ENCODE data around the gene NEU3.
A peak's percentile ranks its signal among the peaks of the same experiment; 100 is the strongest.
"Not testable (repeated sequence)": the region's sequence is repeated elsewhere in the genome, so short reads cannot be mapped to it uniquely, and the experiment has no call there.

The NEU3 gene

GRCh38 chr11:75000975-75001354 lies 12.2 kb downstream of the NEU3 start:
- no peak for TF ChIP-seq JUND (IDR thresholded peaks at IDR 0.05; ENCODE audit: low read depth)
- in situ Hi-C loops (cut with HindIII; ENCODE audit: low pct_unique_long_range_greater_than_20kb, low sequenced_read_pairs) = no loop called here
- no peak for DNase-seq (ENCODE audit: low read depth in 1 of 2, low spot score in 1 of 2)

DNA sequence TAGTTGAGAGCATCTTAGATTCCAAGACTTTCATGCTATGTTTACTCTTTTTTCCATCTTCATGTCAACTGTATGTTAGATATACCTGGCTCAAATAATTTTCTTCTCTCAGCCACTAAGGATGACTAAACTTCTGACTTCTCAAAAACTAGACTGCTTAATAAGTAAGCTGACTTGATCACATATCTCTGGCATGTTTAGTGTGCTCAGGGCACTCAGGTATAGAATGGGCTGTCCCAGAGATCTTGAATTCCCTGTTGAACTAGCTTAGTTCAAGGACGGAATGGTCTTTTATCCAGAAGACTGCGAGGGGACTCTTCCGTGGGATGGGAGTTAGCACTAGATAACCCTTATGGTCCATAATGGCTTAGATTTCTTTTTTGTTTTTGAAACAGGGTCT lies 13.0 kb downstream of the NEU3 start:
- no peak for TF ChIP-seq JUND (IDR thresholded peaks at IDR 0.05; ENCODE audit: low read depth)
- no peak for DNase-seq (ENCODE audit: low read depth in 1 of 2, low spot score in 1 of 2)
- in situ Hi-C loops (cut with HindIII; ENCODE audit: low pct_unique_long_range_greater_than_20kb, low sequenced_read_pairs) = no loop called here

DNA sequence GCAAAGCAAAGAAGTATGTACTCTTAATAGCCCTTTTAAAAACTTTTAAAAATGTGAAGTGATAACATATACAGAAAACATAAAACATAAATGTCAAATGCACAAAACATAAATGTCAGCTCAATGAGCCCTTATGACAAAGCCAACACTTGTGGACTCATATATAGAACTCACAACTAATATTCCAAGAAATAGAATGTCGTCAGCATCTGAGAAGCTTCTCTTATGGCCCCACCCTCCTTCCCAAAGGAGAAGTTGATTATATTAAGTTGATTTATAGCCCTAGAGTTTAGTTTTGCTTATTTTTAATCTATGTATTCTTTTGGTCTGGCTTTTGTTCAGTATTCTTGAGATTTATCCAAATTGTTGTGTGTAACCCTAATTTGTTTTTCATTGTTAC lies 13.8 kb downstream of the NEU3 start:
- TF ChIP-seq JUND (IDR thresholded peaks at IDR 0.05; ENCODE audit: low read depth) = no peak
- no peak for DNase-seq (ENCODE audit: low read depth in 1 of 2, low spot score in 1 of 2)
- in situ Hi-C loops (cut with HindIII; ENCODE audit: low pct_unique_long_range_greater_than_20kb, low sequenced_read_pairs) = no loop called here

GRCh38 chr11:75004215-75004614 lies 15.5 kb downstream of the NEU3 start:
- no peak for DNase-seq (ENCODE audit: low read depth in 1 of 2, low spot score in 1 of 2)
- in situ Hi-C loops (cut with HindIII; ENCODE audit: low pct_unique_long_range_greater_than_20kb, low sequenced_read_pairs) = no loop called here
- no peak for TF ChIP-seq JUND (IDR thresholded peaks at IDR 0.05; ENCODE audit: low read depth)

DNA sequence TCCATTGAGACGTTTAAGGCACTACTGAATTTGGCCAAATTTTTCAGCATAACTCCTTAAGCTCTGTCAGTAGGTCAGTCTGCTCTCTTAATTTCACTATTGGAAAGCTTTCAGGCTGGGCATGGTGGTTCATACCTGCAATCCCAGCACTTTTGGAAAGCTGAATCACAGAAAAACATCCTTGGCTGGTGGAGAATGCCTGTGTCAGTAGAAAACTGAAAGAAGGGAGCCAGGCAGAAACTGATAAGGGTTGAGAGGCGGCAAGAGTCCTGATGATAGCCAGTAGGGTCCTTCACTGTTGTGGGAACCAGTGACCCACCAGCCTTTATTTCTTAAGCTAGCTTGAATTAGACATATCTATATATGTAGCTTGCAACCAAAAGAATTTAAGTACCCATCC lies 22.6 kb downstream of the NEU3 start:
- in situ Hi-C loops (cut with HindIII; ENCODE audit: low pct_unique_long_range_greater_than_20kb, low sequenced_read_pairs) = no loop called here
- TF ChIP-seq JUND (IDR thresholded peaks at IDR 0.05; ENCODE audit: low read depth) = no peak
- DNase-seq (ENCODE audit: low read depth in 1 of 2, low spot score in 1 of 2) = no peak

- no peak for TF ChIP-seq JUND (IDR thresholded peaks at IDR 0.05; ENCODE audit: low read depth)
- in situ Hi-C loops (cut with HindIII; ENCODE audit: low pct_unique_long_range_greater_than_20kb, low sequenced_read_pairs) = no loop called here
- DNase-seq (ENCODE audit: low read depth in 1 of 2, low spot score in 1 of 2) = no peak
These were observed 23.1 kb downstream of the NEU3 start for GRCh38 chr11:75011872-75012271.

DNA sequence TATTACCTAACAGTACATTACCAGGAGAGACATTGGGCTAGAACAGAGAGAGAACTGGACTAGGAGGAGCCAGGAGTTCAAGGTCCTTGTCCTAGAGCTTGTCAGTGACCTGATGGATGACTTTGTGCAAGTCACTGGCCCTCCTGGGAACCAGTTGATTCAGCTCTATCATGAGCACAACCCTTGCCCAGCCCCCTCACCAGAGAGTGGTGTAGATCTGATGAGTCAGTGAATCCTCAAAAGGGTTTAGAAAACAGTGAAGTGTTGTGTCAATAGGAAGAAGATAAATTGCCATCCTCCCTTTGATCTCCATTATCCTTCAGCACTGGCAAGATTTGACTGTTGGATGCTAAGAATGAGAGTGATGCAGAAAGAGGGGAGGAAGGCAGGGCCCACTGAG lies 24.3 kb downstream of the NEU3 start:
- in situ Hi-C loops (cut with HindIII; ENCODE audit: low pct_unique_long_range_greater_than_20kb, low sequenced_read_pairs) = no loop called here
- TF ChIP-seq JUND (IDR thresholded peaks at IDR 0.05; ENCODE audit: low read depth) = no peak
- DNase-seq (ENCODE audit: low read depth in 1 of 2, low spot score in 1 of 2) = no peak

DNA sequence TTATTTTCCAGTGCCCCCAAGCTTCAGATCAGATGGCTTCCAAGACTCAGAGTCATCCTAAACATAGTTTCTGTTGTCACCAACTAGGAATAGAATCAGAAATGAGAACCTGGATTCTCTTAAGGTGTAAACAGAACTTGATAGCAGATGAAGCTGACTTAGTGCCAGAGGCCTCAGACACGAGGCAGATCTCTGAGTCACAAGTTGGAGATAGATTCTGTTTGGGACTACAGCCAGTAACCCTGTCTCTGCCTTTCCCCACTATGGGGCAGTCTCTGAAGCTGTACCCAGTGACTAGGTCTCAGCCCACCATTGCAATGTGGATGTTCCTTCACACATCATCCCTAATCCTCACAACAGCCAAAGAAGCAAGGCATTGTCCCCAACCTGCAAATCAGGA lies 25.4 kb downstream of the NEU3 start:
- TF ChIP-seq JUND (IDR thresholded peaks at IDR 0.05; ENCODE audit: low read depth) = no peak
- no peak for DNase-seq (ENCODE audit: low read depth in 1 of 2, low spot score in 1 of 2)
- in situ Hi-C loops (cut with HindIII; ENCODE audit: low pct_unique_long_range_greater_than_20kb, low sequenced_read_pairs) = no loop called here

DNA sequence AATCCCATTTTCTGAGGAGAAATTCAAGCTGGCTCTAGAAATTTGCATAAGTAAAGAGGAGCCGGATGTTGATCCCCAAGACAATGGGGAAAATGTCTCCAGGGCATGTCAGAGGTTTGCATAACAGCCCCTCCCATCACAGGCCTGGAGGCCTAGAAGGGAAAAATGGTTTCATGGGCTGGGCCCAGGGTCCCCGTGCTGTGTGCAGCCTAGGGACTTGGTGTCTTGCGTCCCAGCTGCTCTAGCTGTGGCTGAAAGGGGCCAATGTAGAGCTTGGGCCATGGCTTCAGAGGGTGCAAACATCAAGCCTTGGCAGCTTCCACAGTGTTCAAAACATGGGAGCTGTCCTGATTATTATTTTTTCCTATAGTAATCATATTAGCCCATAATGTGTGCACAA lies 30.5 kb downstream of the NEU3 start:
- in situ Hi-C loops (cut with HindIII; ENCODE audit: low pct_unique_long_range_greater_than_20kb, low sequenced_read_pairs); DNase-seq (ENCODE audit: low read depth in 1 of 2, low spot score in 1 of 2): not testable (repeated sequence)

- DNase-seq (ENCODE audit: low read depth in 1 of 2, low spot score in 1 of 2); in situ Hi-C loops (cut with HindIII; ENCODE audit: low pct_unique_long_range_greater_than_20kb, low sequenced_read_pairs): not testable (repeated sequence)
These were observed 31.6 kb downstream of the NEU3 start for GRCh38 chr11:75020328-75020727.

- in situ Hi-C loops (cut with HindIII; ENCODE audit: low pct_unique_long_range_greater_than_20kb, low sequenced_read_pairs) = no loop called here
- TF ChIP-seq JUND (IDR thresholded peaks at IDR 0.05; ENCODE audit: low read depth) = no peak
- DNase-seq (ENCODE audit: low read depth in 1 of 2, low spot score in 1 of 2) = no peak
These were observed 33.6 kb downstream of the NEU3 start for GRCh38 chr11:75022296-75022695.

DNA sequence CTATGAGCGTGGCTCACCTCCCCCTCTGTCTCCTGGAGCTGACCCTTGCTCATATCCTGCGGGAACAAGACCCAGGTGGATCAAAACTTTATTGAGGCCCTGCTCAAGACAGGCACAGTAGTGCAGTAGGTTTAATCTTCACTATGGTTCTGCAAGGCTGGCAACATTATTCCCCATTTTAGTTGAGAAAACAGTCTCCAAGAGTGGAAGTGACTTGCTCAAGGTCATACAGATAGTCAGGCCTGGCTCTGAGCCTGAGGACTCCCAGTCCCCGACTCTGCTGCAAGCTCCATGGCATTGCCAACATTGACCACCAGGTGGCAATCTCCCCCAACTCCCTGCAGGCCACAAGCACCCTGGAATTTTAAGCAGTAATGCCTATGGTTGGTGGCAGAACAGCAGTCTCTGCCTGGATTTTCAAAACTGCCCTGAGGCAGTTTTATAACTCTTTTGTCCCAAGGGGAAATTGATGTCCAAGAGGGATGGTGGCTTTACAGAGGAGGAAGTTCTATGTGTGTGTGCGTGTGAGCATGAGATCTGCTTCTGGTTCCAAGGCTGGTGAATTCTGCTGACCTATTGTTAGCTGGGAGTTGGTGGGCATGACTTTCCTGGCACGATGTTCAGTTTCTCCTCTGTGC lies 34.1 kb downstream of the NEU3 start:
- no peak for TF ChIP-seq JUND (IDR thresholded peaks at IDR 0.05; ENCODE audit: low read depth)
- in situ Hi-C loops (cut with HindIII; ENCODE audit: low pct_unique_long_range_greater_than_20kb, low sequenced_read_pairs) = no loop called here
- DNase-seq (ENCODE audit: low read depth in 1 of 2, low spot score in 1 of 2) = peak; percentile 82 to 86

DNA sequence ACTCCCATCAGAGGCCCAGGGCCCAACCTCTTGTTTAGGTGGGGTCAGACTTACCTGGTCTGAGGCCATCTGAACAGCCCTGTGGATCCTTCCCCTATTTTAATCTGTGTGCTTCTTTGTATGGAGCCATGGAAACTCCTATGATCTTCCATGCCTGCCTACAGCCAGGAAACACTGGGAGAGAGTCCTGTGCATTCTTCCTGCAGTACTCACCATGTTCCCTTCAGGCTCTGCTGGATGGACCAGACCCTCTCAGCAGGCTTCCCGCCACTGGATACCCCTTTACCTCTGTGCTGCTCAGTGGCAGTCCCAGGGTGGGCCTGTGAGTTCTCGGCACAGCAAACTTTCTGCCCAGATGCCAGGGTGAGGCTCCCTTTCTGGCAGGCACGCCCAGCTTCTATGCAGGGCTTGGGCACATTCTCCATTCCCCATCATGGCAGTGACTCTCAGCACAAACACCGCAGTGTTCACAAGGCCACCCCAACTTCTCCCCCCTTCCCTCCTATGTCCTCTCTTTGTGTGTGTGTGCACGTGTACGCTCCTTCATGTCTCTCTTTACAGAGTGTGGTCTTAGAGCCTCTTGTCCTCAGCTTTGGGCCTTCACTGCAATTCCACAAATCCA lies 34.8 kb downstream of the NEU3 start:
- TF ChIP-seq JUND (IDR thresholded peaks at IDR 0.05; ENCODE audit: low read depth) = no peak
- no peak for DNase-seq (ENCODE audit: low read depth in 1 of 2, low spot score in 1 of 2)
- in situ Hi-C loops (cut with HindIII; ENCODE audit: low pct_unique_long_range_greater_than_20kb, low sequenced_read_pairs) = no loop called here

DNA sequence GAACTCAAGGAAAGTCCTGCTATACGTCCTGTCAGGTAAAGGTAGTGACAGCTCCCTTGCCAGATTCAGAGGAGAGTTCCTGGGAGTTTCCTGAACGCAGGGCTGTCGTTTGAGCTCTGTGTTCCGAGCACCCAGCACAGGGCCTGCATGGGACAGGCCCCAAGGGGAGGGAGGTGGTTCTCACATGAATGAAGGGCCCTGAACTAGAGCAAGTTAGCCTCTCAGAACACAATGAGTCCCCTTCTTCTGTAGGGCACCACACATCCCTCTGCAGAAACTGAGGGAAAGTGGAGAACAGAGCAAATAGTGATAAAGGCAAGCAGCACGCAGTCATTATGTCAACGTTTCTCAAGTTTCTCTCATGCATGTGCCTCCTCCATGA lies 35.3 kb downstream of the NEU3 start:
- DNase-seq (ENCODE audit: low read depth in 1 of 2, low spot score in 1 of 2) = no peak
- no peak for TF ChIP-seq JUND (IDR thresholded peaks at IDR 0.05; ENCODE audit: low read depth)
- in situ Hi-C loops (cut with HindIII; ENCODE audit: low pct_unique_long_range_greater_than_20kb, low sequenced_read_pairs) = no loop called here
